ENCODE results near the gene GALNT2.

Gene GALNT2

DNA sequence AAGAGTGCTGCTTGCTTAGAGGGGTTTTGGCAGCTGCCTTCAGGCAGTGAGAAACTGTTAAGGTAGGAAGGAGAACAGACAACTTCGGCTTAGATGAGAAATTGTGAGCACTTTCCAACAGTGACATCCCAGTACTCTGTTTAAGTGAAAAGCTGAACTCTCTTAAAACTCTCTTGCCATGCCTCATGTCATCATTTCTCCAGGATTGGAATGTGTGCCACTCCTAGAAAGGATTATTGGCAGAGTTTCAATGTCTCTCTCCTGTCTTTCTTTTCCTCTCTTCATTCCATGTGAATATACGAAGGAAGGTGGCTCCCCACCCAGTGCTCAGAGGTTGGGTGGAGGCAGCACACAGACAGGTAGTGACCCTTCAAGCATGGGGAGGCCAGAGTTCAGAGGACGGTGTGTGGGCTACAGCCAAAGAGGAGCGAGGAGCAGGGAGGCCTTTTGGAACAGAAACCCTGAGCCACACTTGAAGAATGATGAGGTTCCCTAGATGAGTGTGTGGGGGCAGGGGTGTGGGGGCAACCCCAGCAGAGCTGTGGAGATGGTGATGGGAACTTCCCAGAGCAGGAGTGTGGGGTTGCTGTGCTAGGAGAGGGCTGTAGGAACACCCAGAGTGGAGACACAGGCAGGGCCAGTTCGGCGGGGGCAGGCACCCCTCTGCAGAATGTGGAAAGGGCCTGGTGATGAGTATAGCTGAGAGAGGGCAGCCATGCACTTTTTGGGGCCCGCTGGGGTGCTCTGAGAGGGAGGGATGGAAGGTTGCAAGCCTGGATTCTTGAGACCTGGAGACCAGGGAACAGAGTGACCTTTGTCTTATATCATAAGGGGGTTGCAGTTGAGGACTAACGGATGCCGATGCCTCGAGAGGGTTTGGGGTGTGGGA, 58.8 kb downstream of the GALNT2 start:
- Histone ChIP-seq H3K9ac (ENCODE audit: low read depth, low read length) (no peak overlapping the region), H3K27ac (ENCODE audit: low read depth, low read length) (no peak overlapping the region), H3K4me1 (ENCODE audit: insufficient read depth, low read length) (peaks cover 39% of the 10 kb centered on the region)

GRCh38 chr1:230126529-230127104, 59.6 kb downstream of the GALNT2 start:
- H3K4me1 ChIP-seq (ENCODE audit: insufficient read depth, low read length) = peaks cover 41% of the 10 kb centered on the region
- H3K9ac ChIP-seq (ENCODE audit: low read depth, low read length) = no peak overlapping the region
- no peaks in the 10 kb centered on the region for H3K27me3 ChIP-seq (ENCODE audit: insufficient read depth, low read length)
- 76% methylated on average over 14 of the region's 16 CpGs for WGBS
- H3K27ac ChIP-seq (ENCODE audit: low read depth, low read length) = no peak overlapping the region
- no peaks in the 10 kb centered on the region for H3K36me3 ChIP-seq (ENCODE audit: insufficient read depth, low read length)
- H3K9me3 ChIP-seq (ENCODE audit: insufficient read depth, low read depth, low read length) = no peaks in the 10 kb centered on the region
- H3K4me3 ChIP-seq (ENCODE audit: low read length) = no peak overlapping the region

More for the DNA sequence above, 58.8 kb downstream of the GALNT2 start:
- no peak overlapping the region for H3K4me3 ChIP-seq (ENCODE audit: low read length)
- H3K9me3 ChIP-seq (ENCODE audit: insufficient read depth, low read depth, low read length) = no peaks in the 10 kb centered on the region
- 89% methylated on average over 10 of the region's 10 CpGs for WGBS
- H3K36me3 ChIP-seq (ENCODE audit: insufficient read depth, low read length) = no peaks in the 10 kb centered on the region
- H3K27me3 ChIP-seq (ENCODE audit: insufficient read depth, low read length) = no peaks in the 10 kb centered on the region

DNA sequence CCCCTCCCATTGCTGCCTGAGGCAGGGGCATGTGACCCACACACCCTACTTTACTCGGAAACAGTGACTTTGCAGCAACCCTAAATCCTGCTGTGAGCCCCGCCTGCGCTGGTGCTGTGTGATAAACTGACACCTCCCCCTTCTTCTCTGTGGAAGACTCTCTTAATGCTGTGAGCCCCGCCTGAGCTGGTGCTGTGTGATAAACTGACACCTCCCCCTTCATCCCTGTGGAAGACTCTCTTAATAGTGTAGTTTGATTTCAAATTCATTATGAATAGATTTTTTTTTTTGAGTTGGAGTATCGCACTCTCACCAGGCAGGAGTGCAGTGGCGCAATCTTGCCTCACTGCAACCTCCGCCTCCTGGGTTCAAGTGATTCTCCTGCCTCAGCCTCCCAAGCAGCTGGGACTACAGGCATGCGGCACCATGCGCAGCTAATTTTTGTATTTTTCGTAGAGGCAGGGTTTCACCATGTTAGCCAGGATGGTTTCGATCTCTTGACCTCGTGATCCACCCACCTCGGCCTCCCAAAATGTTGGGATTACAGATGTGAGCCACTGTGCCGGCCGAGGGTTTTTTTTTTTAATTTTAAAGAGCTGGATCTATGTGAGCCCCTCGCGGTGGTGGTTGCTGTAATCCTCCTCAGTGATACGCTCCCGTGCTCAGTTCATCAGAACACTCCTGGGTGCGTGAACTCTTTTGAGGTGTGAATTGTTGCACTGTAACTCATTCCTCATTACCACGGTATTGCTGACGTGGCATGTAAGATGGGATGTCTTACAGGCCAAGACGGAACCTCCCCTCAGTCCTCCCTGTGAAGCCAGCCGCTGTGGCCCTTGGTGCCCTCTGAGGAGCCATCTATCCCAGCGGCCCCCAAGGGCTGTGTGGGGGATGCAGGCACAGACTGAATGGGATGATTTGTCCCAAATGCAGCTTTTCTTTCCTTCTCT, 60.3 kb downstream of the GALNT2 start:
- Histone ChIP-seq H3K27me3 (ENCODE audit: insufficient read depth, low read length) (no peaks in the 10 kb centered on the region), H3K4me3 (ENCODE audit: low read length) (no peak overlapping the region), H3K36me3 (ENCODE audit: insufficient read depth, low read length) (no peaks in the 10 kb centered on the region), H3K9me3 (ENCODE audit: insufficient read depth, low read depth, low read length) (no peaks in the 10 kb centered on the region), H3K9ac (ENCODE audit: low read depth, low read length) (no peak overlapping the region), H3K4me1 (ENCODE audit: insufficient read depth, low read length) (peaks cover 41% of the 10 kb centered on the region), H3K27ac (ENCODE audit: low read depth, low read length) (no peak overlapping the region)
- WGBS = 77% methylated on average over 24 of the region's 25 CpGs

GRCh38 chr1:230128569-230129285, 61.7 kb downstream of the GALNT2 start:
- Histone ChIP-seq H3K27me3 (ENCODE audit: insufficient read depth, low read length) (no peaks in the 10 kb centered on the region), H3K4me3 (ENCODE audit: low read length) (no peak overlapping the region), H3K4me1 (ENCODE audit: insufficient read depth, low read length) (peaks cover 41% of the 10 kb centered on the region), H3K36me3 (ENCODE audit: insufficient read depth, low read length) (no peaks in the 10 kb centered on the region), H3K27ac (ENCODE audit: low read depth, low read length) (no peak overlapping the region), H3K9me3 (ENCODE audit: insufficient read depth, low read depth, low read length) (no peaks in the 10 kb centered on the region), H3K9ac (ENCODE audit: low read depth, low read length) (no peak overlapping the region)
- WGBS = 94% methylated on average over 15 of the region's 15 CpGs

DNA sequence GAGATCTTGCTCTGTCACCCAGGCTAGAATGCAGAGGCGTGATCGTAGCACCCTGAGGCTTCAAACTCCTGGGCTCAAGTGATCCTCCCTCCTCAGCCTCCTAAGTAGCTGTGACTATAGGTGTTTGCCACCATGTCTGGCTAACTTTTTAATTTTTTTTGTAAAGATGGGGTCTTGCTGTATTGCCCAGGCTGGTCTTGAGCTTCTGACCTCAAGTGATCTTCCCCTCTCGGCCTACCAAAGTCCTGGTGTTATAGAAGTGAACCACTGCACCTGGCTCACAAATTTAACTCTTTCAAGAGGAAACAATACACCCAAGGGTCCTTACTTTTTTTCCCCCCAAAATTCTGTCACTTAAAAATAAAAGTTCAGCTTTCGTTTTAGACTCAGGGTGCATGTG, 62.3 kb downstream of the GALNT2 start:
- Histone ChIP-seq H3K9ac (ENCODE audit: low read depth, low read length) (no peak overlapping the region), H3K27ac (ENCODE audit: low read depth, low read length) (no peak overlapping the region), H3K9me3 (ENCODE audit: insufficient read depth, low read depth, low read length) (no peaks in the 10 kb centered on the region), H3K4me1 (ENCODE audit: insufficient read depth, low read length) (peaks cover 41% of the 10 kb centered on the region), H3K36me3 (ENCODE audit: insufficient read depth, low read length) (no peaks in the 10 kb centered on the region), H3K4me3 (ENCODE audit: low read length) (no peak overlapping the region), H3K27me3 (ENCODE audit: insufficient read depth, low read length) (no peaks in the 10 kb centered on the region)
- 94% methylated on average over 4 of the region's 4 CpGs for WGBS

GRCh38 chr1:230130172-230130944, 63.3 kb downstream of the GALNT2 start:
- no peak overlapping the region for H3K4me3 ChIP-seq (ENCODE audit: low read length)
- 91% methylated on average over 19 of the region's 19 CpGs for WGBS
- no peak overlapping the region for H3K27ac ChIP-seq (ENCODE audit: low read depth, low read length)

GRCh38 chr1:230131457-230131856, 64.4 kb downstream of the GALNT2 start:
- Histone ChIP-seq H3K4me1 (ENCODE audit: insufficient read depth, low read length) (peaks cover 24% of the 10 kb centered on the region; the same call in 1 of the 2 replicates), H3K27ac (ENCODE audit: low read depth, low read length) (no peak overlapping the region), H3K27me3 (ENCODE audit: insufficient read depth, low read length) (no peaks in the 10 kb centered on the region), H3K36me3 (ENCODE audit: insufficient read depth, low read length) (no peaks in the 10 kb centered on the region), H3K4me3 (ENCODE audit: low read length) (no peak overlapping the region), H3K9ac (ENCODE audit: low read depth, low read length) (no peak overlapping the region), H3K9me3 (ENCODE audit: insufficient read depth, low read depth, low read length) (no peaks in the 10 kb centered on the region)
- 93% methylated on average over 11 of the region's 11 CpGs for WGBS

More at GRCh38 chr1:230130172-230130944, 63.3 kb downstream of the GALNT2 start:
- Histone ChIP-seq H3K9ac (ENCODE audit: low read depth, low read length) (no peak overlapping the region), H3K4me1 (ENCODE audit: insufficient read depth, low read length) (peaks cover 34% of the 10 kb centered on the region), H3K36me3 (ENCODE audit: insufficient read depth, low read length) (no peaks in the 10 kb centered on the region), H3K27me3 (ENCODE audit: insufficient read depth, low read length) (no peaks in the 10 kb centered on the region), H3K9me3 (ENCODE audit: insufficient read depth, low read depth, low read length) (no peaks in the 10 kb centered on the region)

- no peak overlapping the region for H3K4me3 ChIP-seq (ENCODE audit: low read length)
- WGBS = 95% methylated on average over 4 of the region's 6 CpGs
- H3K9ac ChIP-seq (ENCODE audit: low read depth, low read length) = no peak overlapping the region
- H3K4me1 ChIP-seq (ENCODE audit: insufficient read depth, low read length) = peaks cover 12% of the 10 kb centered on the region; the same call in 1 of the 2 replicates
- no peaks in the 10 kb centered on the region for H3K36me3 ChIP-seq (ENCODE audit: insufficient read depth, low read length)
- no peaks in the 10 kb centered on the region for H3K27me3 ChIP-seq (ENCODE audit: insufficient read depth, low read length)
- no peaks in the 10 kb centered on the region for H3K9me3 ChIP-seq (ENCODE audit: insufficient read depth, low read depth, low read length)
- H3K27ac ChIP-seq (ENCODE audit: low read depth, low read length) = no peak overlapping the region
Measured at GRCh38 chr1:230132758-230133157, 65.7 kb downstream of the GALNT2 start.

DNA sequence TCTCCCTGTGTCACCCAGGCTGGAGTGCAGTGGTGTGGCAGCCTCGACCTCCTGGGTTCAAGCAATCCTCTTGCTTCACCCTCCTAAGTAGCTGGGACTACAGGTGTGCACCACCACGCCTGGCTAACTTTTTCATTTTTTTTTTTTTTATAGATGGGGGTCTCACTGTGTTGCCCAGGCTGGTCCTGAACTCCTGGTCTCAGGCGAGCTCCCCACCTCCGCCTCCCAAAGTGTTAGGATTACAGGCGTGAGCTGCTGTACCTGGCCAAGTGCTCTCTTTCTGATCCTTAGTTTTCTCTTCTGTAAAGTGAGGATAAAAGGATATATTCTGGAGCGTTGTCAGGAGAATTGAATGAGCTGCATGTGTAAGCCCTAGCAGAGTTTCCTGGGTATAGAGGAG, 68.7 kb downstream of the GALNT2 start:
- Histone ChIP-seq H3K4me3 (ENCODE audit: low read length) (no peak overlapping the region), H3K9ac (ENCODE audit: low read depth, low read length) (no peak overlapping the region), H3K27me3 (ENCODE audit: insufficient read depth, low read length) (no peaks in the 10 kb centered on the region), H3K4me1 (ENCODE audit: insufficient read depth, low read length) (peaks cover 11% of the 10 kb centered on the region), H3K27ac (ENCODE audit: low read depth, low read length) (no peak overlapping the region), H3K36me3 (ENCODE audit: insufficient read depth, low read length) (no peaks in the 10 kb centered on the region), H3K9me3 (ENCODE audit: insufficient read depth, low read depth, low read length) (no peaks in the 10 kb centered on the region)
- 90% methylated on average over 6 of the region's 6 CpGs for WGBS
